GM10266 (cell line): ENCODE results near the gene GRAMD1A.
"Not testable (repeated sequence)": the region's sequence is repeated elsewhere in the genome, so short reads cannot be mapped to it uniquely, and the experiment has no call there.

ENCODE experiments used
- DNase-seq: peaks from one replicate; pipeline ENCODE4 v3.0.0; 2012; ENCODE audit errors: extremely low spot score
- CTCF ChIP-seq: IDR thresholded peaks from 2 replicates; pipeline ENCODE4 v1.5.1; 2012; ENCODE audit warnings: mild to moderate bottlenecking, low read depth; ENCODE audit not compliant: control insufficient read depth, insufficient read depth; ENCODE audit errors: missing control alignments

Gene GRAMD1A

DNA sequence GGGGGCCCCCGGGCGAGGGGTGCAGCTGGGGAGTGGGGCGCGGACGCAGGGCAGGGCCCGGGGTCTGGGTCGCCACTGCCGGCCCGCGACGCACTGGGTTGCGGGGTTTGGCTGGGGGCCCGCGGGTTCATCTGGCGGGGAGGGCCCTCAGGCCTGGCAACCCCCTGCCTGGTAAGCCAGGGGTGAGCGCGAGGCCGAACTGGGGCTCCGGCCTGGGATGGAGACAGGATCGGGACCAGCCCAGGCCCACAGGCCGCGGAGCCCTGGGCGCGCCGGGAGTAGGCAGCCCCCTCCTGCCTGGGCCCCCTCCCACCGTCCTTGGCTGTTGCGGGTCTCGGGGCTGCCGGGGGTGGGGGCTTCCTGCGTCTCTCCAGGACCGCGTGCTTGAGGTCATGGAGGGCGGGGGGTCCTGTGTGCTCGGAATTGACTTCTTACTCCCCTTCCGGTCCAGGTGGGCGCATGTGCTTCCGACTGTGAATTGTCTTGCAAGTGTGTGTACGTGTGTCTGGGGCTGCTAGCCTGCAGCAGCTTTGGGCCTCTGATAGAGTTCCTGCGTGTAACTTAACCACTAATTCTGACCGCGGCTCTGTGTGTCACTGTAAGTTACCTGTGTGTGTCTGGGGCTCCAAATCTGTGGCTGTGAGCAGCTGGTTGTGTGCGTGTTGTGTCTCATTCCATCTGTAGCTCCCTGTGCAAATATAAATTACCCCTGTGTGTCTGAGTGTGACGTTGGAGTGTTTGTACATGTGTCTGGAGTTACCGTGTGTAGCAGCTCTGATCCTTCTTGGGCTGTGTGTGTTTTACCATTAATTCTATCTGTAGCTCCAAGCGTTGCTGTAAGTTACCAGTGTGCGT, 751 bp downstream of the GRAMD1A start:
- DNase-seq = peak; percentile 53
- TF ChIP-seq CTCF = no peak

DNA sequence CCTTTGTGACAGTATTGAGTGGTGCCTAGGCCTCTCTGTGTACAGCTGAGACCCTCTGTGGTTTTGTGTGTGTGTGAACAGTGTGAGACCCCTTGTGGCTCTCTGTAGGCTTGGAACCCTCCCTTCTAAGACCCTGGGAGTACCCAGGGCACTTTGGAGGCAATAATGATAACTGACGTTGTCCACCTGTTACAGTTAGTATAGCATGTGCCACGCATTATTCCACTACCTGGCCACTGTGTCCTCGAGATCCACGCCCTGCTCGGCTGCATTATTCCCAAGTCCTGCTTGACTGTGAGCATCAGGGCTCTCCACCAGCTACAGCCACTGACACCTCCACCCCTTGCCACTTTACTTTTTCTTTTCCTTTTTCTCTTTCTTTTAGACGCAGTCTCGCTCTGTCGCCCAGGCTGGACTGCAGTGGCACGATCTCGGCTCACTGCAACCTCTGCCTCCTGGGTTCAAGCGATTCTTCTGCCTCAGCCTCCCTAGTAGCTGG, 2.0 kb downstream of the GRAMD1A start:
- DNase-seq = no peak
- TF ChIP-seq CTCF = no peak

DNA sequence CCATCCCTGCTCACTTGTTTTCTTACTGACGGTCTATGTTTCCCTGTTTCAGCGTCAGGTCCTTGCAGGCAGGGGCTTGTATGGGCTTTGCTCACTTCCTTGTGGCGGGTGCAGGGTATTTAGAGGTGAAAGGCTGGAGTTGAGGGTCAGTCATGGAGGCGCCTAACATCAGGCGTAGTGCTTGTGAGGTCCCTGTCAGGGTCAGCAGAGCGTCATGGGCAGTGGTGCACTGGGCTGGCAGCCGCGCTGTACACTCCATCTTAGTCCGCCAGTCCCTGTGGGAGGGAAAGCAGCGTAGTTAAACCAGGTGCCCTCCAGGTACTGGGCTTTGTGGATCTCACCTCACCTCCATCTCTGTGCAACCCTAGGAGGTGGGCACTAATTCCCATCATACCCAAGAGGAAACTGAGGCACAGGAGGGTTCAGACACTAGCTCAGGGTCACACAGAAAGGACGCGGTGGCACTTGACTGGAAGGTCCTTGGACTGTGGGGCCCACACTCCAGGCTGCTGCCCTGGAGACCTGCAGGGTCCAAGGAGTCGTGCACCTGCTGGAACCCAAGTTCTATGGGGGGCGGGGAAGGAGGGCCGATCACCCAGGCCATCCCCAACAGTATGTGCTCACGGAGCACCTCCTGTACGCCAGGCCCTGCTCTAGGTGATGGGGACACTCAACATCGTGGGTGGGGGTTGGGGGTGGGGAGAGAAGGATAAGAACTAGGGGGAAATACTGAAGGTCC, 4.6 kb downstream of the GRAMD1A start:
- no peak for DNase-seq
- no peak for TF ChIP-seq CTCF

DNA sequence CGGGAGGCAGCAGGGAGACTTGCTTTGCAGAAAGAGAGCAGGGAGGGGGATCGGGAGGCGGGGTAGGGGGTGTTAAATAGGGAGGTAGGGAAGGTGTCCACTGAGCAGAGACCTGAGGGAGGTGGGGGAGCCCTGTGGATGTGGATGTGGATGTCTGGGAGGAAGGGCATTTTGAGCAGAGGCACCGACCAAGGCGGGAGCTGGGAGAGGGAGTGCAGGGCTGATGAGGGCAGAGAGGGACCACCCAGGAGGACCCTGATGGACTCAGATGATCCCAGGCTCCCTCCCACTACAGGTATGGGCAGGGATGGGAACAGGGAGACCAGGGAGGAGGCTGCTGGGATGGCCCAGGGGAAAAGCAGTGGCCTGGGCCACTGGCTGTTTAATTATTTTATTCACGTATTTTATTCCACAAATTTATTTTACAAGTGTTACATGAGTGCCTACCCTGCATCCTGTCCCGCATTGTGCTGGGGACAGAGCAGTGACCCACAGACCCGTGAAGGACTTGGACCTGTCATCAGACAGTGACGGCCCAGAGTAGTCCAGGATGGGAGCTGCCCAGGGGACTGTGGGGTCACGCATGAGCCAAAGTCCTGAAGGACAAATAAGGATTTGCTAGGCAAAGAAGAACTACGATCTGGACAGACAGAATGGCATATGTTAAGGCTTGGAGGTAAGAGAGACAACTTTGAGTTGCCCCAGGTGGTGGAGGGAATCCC, 5.3 kb downstream of the GRAMD1A start:
- no peak for TF ChIP-seq CTCF
- no peak for DNase-seq

GRCh38 chr19:35006007-35006341, 5.9 kb downstream of the GRAMD1A start:
- not testable (repeated sequence) for DNase-seq

- DNase-seq = no peak
- TF ChIP-seq CTCF = no peak
Observed at GRCh38 chr19:35006342-35006998, 6.3 kb downstream of the GRAMD1A start.

- no peak for DNase-seq
Observed at GRCh38 chr19:35006999-35007365, 6.9 kb downstream of the GRAMD1A start.

GRCh38 chr19:35007427-35007826, 7.3 kb downstream of the GRAMD1A start:
- DNase-seq = not testable (repeated sequence)

More at GRCh38 chr19:35006999-35007365, 6.9 kb downstream of the GRAMD1A start:
- no peak for TF ChIP-seq CTCF
